B cell (primary cell): ENCODE measurements around the gene LRRC32. TPM values are rescaled to one million over a fixed set of nuclear protein-coding genes. Genes with fewer than 3 reads are reported as not detected.

Source experiments
- ATAC-seq: fragments of 200-7000 bp; cut with Tn5 transposase; one replicate; pipeline ENCODE4 v1.10.0; 2021; ENCODE audit warnings: low read depth, mild to moderate bottlenecking, moderate number of reproducible peaks, moderate library complexity
- CTCF ChIA-PET: fragments of 350-600 bp; sonication (Branson Sonifier 250); formaldehyde crosslinking; loops from one replicate; lab custom pipeline; 2021; ENCODE audit warnings: antibody characterized with exemption, inconsistent platforms; lab: Charles Lee
- POLR2A ChIA-PET: fragments of 350-600 bp; sonication (Branson Sonifier 250); formaldehyde crosslinking; loops from one replicate; lab custom pipeline; 2021; ENCODE audit warnings: antibody characterized with exemption; lab: Charles Lee
- DNase-seq: peaks from one replicate; pipeline ENCODE4 v3.0.0; 2013
- H2AFZ ChIP-seq: 2 replicates; pipeline ENCODE4 v1.6.1; 2012; ENCODE audit warnings: mild to moderate bottlenecking, low read depth, low read length; ENCODE audit not compliant: insufficient read depth, poor library complexity, severe bottlenecking
- H3K27ac ChIP-seq, 2 donors: 1 replicate in 1 of 2; 2 replicates in 1 of 2; pipeline ENCODE4 v1.5.1; 2012 to 2013; ENCODE audit warnings: low read length in 2 of 2, mild to moderate bottlenecking in 2 of 2, moderate library complexity in 1 of 2
- H3K27me3 ChIP-seq, 4 experiments: fragments of 200-600 bp in 1 of 4; sonication (generic) in 1 of 4; replicated peaks in 1 of 4; 1 replicate in 2 of 4; 2 replicates in 2 of 4; pipeline versions ENCODE4 v1.6.1 to v1.7.0; 2013 to 2016; ENCODE audit warnings: low read length in 3 of 4, mild to moderate bottlenecking in 2 of 4, mixed read lengths in 1 of 4, moderate library complexity in 1 of 4; ENCODE audit not compliant: insufficient read depth in 4 of 4, control insufficient read depth in 3 of 4; ENCODE audit errors: control extremely low read depth in 1 of 4
- H3K36me3 ChIP-seq, 2 experiments: replicated peaks in 1 of 2; 1 replicate in 1 of 2; 2 replicates in 1 of 2; pipeline versions ENCODE4 v1.6.1 to v1.7.1; 2013; ENCODE audit warnings: low read length in 1 of 2; ENCODE audit not compliant: insufficient read depth in 2 of 2, control insufficient read depth in 1 of 2; ENCODE audit errors: control extremely low read depth in 1 of 2, extremely low read depth in 1 of 2
- H3K4me1 ChIP-seq, 2 donors: fragments of 200-600 bp in 1 of 2; sonication (generic) in 1 of 2; 1 replicate in 1 of 2; 2 replicates in 1 of 2; pipeline versions ENCODE4 v1.5.1 to v1.6.1; 2013 to 2017; ENCODE audit warnings: low read length in 2 of 2; ENCODE audit not compliant: control insufficient read depth in 2 of 2, insufficient read depth in 2 of 2
- H3K4me2 ChIP-seq: replicated peaks from 2 replicates; pipeline ENCODE3; 2012; ENCODE audit warnings: mild to moderate bottlenecking, low read depth, low read length; ENCODE audit not compliant: poor library complexity, severe bottlenecking
- H3K4me3 ChIP-seq, 5 experiments: fragments of 200-600 bp in 1 of 5; sonication (generic) in 1 of 5; 1 replicate in 3 of 5; 2 replicates in 2 of 5; pipeline versions ENCODE4 v1.5.1 to v1.7.0; 2011 to 2016; ENCODE audit warnings: low read length in 4 of 5, mild to moderate bottlenecking in 4 of 5, low read depth in 2 of 5, control low read depth in 1 of 5, moderate library complexity in 1 of 5; ENCODE audit not compliant: insufficient read depth in 1 of 5; ENCODE audit errors: control extremely low read depth in 1 of 5, extremely low read depth in 1 of 5
- H3K79me2 ChIP-seq: fragments of 200-600 bp; sonication (generic); one replicate; pipeline ENCODE4 v1.6.0; 2016; ENCODE audit warnings: low read length; ENCODE audit not compliant: control insufficient read depth, insufficient read depth
- H3K9ac ChIP-seq: fragments of 200-600 bp; sonication (generic); 2 replicates; pipeline ENCODE4 v1.6.1; 2017; ENCODE audit warnings: mild to moderate bottlenecking, low read length, moderate library complexity
- H3K9me3 ChIP-seq, 3 donors: one replicate each; pipeline versions ENCODE4 v1.6.1 to v1.7.1; 2013; ENCODE audit warnings: low read length in 2 of 3; ENCODE audit not compliant: control insufficient read depth in 2 of 3, insufficient read depth in 1 of 3; ENCODE audit errors: control extremely low read depth in 1 of 3
- H4K20me1 ChIP-seq: 2 replicates; pipeline ENCODE4 v1.6.0; 2012; ENCODE audit warnings: mild to moderate bottlenecking, low read length; ENCODE audit not compliant: insufficient read depth, control insufficient read depth, poor library complexity, severe bottlenecking
- H3K27ac Mint-ChIP-seq: one replicate; pipeline ENCODE4 v1.8.0; 2021; ENCODE audit warnings: mixed read lengths
- H3K27me3 Mint-ChIP-seq: one replicate; pipeline ENCODE4 v1.8.0; 2021; ENCODE audit warnings: mixed read lengths
- H3K4me1 Mint-ChIP-seq: one replicate; pipeline ENCODE4 v1.8.0; 2021; ENCODE audit warnings: mixed read lengths
- H3K4me3 Mint-ChIP-seq: one replicate; pipeline ENCODE4 v1.8.0; 2021; ENCODE audit warnings: mixed read lengths
- H3K9me3 Mint-ChIP-seq: one replicate; pipeline ENCODE4 v1.8.0; 2022; ENCODE audit warnings: mixed read lengths; ENCODE audit not compliant: insufficient read depth
- CTCF ChIP-seq: fragments of 200-600 bp; IDR thresholded peaks from one replicate; pipeline ENCODE4 v1.8.0; 2022; ENCODE audit warnings: antibody characterized with exemption, mild to moderate bottlenecking
- EZH2 ChIP-seq: IDR thresholded peaks from 2 replicates; pipeline ENCODE4 v1.6.1; 2012; ENCODE audit warnings: borderline replicate concordance, low read depth, mild to moderate bottlenecking, moderate library complexity, low read length; ENCODE audit not compliant: insufficient read depth, poor library complexity, severe bottlenecking
- WGBS: methylation state at CpG from one replicate; pipeline ENCODE4 v1.1.5; 2013; ENCODE audit warnings: missing lambda C conversion rate; ENCODE audit not compliant: insufficient coverage; 5-methylcytosine and 5-hydroxymethylcytosine counted together
- intact Hi-C: fragments of 100-400 bp; cut with micrococcal nuclease; formaldehyde crosslinking; loops from one replicate; pipeline ENCODE4 v1.10.0; 2022
- polyA plus RNA-seq: library from polyadenylated mRNA; depleted of rRNA; stranded (reverse); fragments of >200 nt; gene quantifications from 2 replicates; pipeline ENCODE4 v1.2.3, GENCODE V29; 2012
- total RNA-seq, 2 donors: library from RNA; stranded (reverse); fragments of 120-200 nt in 1 of 2; gene quantifications; 1 replicate in 1 of 2; 2 replicates in 1 of 2; pipeline versions ENCODE4 v1.2.3 to v1.2.4, GENCODE V29; 2013 to 2022

Gene LRRC32
- total and polyA plus RNA-seq, 2 donors (not counting 1 experiment from before 2014, with no cell fraction given), result 0.60 to 1.4 TPM

GRCh38 chr11:76613901-76614300 is 56.6 kb downstream of the LRRC32 start:
- Mint-ChIP-seq H3K27me3 (peaks cover 44% of the 10 kb centered on the region), H3K4me3 (no peak overlapping the region), H3K27ac (no peak overlapping the region), H3K4me1 (peaks cover 12% of the 10 kb centered on the region), H3K9me3 (peaks cover 2% of the 10 kb centered on the region)
- H3K79me2 ChIP-seq, result no peaks in the 10 kb centered on the region
- no peak for ATAC-seq
- CTCF ChIA-PET, result interaction anchor here (1.0 to 3.2 kb wide), 2 partner anchors 15 to 59 kb away, joined by 3 to 15 read pairs; no protein-coding TSS in a partner anchor
- H3K36me3 ChIP-seq, result no peaks in the 10 kb centered on the region
- intact Hi-C loops, result no loop called here
- no peak for DNase-seq
- POLR2A ChIA-PET, result no interaction called here
- 90% methylated on average over 4 of the region's 4 CpGs for WGBS
- H3K9ac ChIP-seq, result no peak overlapping the region
- H2AFZ ChIP-seq, result no peak overlapping the region
- peaks cover 0 to 52% (median 9%) of the 10 kb centered on the region in 4 experiments for H3K27me3 ChIP-seq
- TF ChIP-seq EZH2 (no peak), CTCF (no peak)
- H3K27ac ChIP-seq, result no peak overlapping the region
- peaks cover 8% of the 10 kb centered on the region in 2 donors for H3K4me1 ChIP-seq
- no peak overlapping the region for H3K4me3 ChIP-seq
- H3K9me3 ChIP-seq, result peaks cover 1 to 9% (median 4%) of the 10 kb centered on the region in 3 donors
- H4K20me1 ChIP-seq, result no peaks in the 10 kb centered on the region
- no peak overlapping the region for H3K4me2 ChIP-seq

- no peak for DNase-seq
- Histone ChIP-seq H3K9me3 (peaks cover 0 to 4% (median 0%) of the 10 kb centered on the region in 3 donors), H3K4me1 (peaks cover 8 to 12% of the 10 kb centered on the region in 2 donors), H3K27me3 (peaks cover 0 to 47% (median 7%) of the 10 kb centered on the region in 4 experiments), H3K27ac (no peak overlapping the region), H3K79me2 (no peaks in the 10 kb centered on the region), H2AFZ (no peak overlapping the region), H3K9ac (no peak overlapping the region), H3K36me3 (no peaks in the 10 kb centered on the region), H3K4me3 (no peak overlapping the region), H3K4me2 (no peak overlapping the region), H4K20me1 (no peaks in the 10 kb centered on the region)
- Mint-ChIP-seq H3K27me3 (peaks cover 44% of the 10 kb centered on the region), H3K4me1 (peaks cover 18% of the 10 kb centered on the region), H3K9me3 (no peaks in the 10 kb centered on the region), H3K4me3 (no peak overlapping the region), H3K27ac (no peak overlapping the region)
- no peak for ATAC-seq
- ChIA-PET POLR2A (interaction anchor here (0.7 kb wide), 1 partner anchor 60 kb away, joined by 3 read pairs; no protein-coding TSS in a partner anchor), CTCF (interaction anchor here (1.0 to 3.2 kb wide), 10 partner anchors 13 to 110 kb away, joined by 3 to 15 read pairs (median 5); no protein-coding TSS in a partner anchor)
- intact Hi-C loops, result no loop called here
- WGBS, result 91% methylated on average over 3 of the region's 4 CpGs
- no peak for TF ChIP-seq CTCF
- no peak for TF ChIP-seq EZH2
Observed at GRCh38 chr11:76612226-76612625, 58.3 kb downstream of the LRRC32 start.
